GM21367 (cell line): Measurements from ENCODE around the gene INIP.

ENCODE experiments used
- ATAC-seq: cut with Tn5 transposase; IDR thresholded peaks from one replicate; pipeline ENCODE4 v1.9.1; 2021; ENCODE audit not compliant: unreplicated experiment

INIP gene, protein sequence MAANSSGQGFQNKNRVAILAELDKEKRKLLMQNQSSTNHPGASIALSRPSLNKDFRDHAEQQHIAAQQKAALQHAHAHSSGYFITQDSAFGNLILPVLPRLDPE

DNA sequence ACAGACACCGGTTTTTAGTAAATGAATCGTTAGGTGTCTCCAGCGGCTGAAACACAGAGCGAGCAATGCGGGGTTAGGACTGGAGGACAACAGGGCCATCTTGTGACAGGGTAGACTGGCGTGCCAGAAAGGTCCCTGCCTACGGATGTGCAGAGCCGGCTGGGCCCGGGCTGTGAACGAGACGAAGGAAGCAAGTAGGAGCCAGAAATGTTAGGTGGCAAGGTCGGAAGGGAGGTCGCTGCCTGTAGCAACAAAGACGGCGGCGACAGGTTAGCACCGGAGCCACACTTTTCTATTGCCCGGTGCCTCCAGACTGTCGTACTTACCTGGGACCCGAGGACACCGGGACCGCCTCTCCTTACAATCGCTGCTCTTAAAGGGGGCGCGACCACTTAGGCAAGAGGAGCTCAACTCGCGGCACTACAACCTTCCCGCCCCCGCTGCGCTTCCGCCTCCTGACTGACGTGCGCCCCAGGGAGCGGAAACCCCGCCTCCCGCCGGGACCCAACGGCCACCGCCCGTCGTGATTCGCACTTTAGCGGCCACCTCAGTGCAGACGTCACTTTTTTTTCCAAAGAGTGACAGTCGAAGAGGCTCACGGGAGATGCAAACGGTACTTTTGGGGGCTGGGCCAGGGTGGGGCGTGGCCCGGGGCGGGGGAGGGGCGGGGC is at the start of gene INIP:
INIP (minus strand) TSS at position 457 of the 671 bp plus-strand sequence. CDS start 1,632 bp downstream, outside the sequence.
- ATAC-seq = peak; percentile 86

DNA sequence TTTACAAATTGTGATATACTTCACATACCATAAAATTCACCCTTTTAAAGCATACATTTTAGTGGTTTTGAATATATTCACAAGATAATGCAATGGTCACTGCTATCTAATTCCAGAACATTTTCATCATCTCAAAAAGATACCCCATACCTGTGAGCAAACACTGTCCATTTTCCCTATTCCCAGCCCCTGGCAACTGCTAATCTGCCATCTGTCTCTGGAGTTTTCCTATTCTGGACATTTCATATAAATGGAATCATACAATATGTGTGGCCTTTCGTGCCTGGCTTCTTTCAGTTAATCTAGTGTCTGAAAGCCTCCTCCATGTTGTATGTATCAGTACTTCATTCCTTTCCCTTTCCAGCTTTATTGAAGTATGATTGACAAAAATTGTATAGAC is 47.4 kb upstream of the INIP start:
- ATAC-seq = no peak

GRCh38 chr9:112764837-112765236 is 46.9 kb upstream of the INIP start:
- ATAC-seq = no peak

DNA sequence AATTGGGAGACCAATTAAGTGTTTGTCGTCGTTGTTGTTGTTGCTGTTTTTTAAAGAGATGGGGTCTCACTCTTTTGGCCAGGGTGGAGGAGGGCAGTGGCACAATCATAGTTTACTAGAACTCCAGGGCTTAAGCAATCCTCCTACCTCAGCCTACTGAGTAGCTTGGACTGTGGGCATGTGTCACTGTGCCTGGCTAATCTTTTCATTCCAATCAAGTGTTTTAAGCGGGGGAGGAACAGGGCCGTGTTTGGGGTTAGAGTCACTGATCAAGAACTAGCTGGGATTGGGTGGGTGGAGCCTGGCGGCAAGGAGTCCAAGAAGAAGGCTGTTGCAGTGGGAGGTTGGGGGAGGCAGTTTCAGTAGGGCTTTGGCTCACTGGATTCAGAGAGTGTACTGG is 46.4 kb upstream of the INIP start:
- ATAC-seq = no peak

- ATAC-seq = no peak
These were observed 45.0 kb upstream of the INIP start for GRCh38 chr9:112762726-112763518.

- no peak for ATAC-seq
These were observed 44.2 kb upstream of the INIP start for GRCh38 chr9:112761912-112762655.

GRCh38 chr9:112760821-112761220 is 42.9 kb upstream of the INIP start:
- ATAC-seq = no peak

DNA sequence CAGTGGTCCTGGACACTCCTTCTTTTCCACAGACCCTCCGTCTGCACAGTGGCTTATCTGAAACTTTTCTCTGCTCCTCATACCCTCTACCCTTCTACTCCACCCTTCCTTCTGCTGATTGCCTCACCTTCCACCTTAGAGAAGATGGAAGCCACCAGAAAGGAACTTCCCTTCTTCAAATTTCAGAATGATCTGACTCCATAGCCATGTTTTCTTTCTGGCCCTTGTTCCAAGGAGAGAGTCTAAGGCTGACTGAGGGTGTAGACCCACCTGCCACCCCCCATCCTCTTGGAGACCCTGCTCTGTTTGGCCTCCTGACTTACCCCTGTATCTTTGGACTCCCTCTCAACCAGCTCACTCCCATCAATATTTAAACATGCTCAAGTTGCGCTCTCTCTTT is 40.0 kb upstream of the INIP start:
- no peak for ATAC-seq

GRCh38 chr9:112757282-112757883 is 39.5 kb upstream of the INIP start:
- ATAC-seq = no peak

DNA sequence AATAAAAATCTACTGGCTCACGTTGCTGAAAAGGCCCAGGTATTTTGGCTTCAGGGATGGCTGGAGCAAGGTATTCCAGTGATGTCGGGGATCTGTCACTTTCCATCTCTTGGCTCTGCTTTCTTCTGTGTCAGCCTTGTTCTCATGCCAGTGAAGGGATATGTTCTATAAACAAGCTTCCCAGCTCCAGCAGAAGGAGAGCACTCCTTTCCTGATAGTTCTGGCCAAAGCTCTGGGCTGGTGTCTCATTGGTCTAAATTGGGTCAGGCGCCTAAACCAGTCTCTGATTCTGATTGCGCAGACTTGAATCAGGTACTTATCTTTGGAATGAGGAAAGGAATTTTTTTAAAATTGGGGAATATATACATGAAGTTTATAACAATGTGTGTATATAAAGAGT is 37.8 kb upstream of the INIP start:
- ATAC-seq = no peak

DNA sequence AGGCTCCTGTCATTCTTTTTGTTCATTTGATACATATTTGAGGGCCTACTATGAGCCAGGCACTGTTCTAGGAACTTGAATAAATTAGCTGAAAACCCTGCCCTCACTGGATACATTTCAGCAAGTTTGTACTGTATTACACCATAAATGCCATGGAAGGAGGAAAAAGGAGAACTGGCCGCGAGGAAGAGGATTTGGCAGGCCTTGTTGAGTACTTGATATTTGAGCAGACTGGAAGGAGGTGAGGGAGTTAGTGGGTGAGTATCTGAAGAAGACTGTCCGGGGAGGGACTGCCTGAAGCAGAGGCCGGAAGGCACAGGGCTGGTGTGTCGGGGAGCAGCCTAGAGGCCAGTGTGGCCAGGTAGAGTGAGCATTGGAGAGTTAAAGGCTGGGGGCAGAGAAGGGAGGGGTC is 37.1 kb upstream of the INIP start:
- no peak for ATAC-seq

- ATAC-seq = no peak
These were observed 36.7 kb upstream of the INIP start for GRCh38 chr9:112754578-112754977.

- ATAC-seq = no peak
These were observed 35.8 kb upstream of the INIP start for GRCh38 chr9:112753725-112754124.

DNA sequence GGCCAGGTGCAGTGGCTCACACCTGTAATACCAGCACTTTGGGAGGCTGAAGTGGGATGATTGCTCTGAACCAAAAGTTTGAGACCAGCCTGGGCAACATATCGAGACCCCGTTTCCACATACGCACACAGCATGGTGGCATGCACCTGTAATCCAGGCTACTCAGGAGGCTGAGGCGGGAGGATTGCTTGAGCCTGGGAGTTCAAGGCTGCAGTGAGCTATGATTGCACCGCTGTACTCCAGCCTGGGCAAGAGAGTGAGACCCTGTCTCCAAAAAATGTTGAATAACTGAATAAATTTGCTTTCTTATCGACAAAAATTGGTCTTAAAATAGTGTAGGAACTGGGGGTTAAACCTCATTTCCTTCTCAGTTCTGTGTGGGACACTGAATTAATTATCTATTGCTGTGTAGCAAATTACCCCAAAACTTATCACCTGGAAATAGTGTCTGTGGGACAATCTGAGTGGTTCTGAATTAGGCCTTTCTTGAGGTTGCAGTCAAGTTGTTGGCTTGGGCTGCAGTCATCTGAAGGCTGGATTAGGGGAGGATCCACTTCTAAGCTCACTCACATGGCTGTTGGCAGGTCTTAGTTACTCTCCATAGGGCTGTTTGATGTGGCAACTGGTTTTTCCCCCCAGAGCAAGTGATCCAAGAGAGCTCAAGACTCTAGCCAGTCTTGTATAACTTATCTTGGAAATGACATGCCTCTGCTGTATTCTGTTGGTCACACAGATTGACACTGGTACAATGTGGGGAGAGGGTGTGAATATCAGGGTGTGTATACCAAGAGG is 34.6 kb upstream of the INIP start:
- no peak for ATAC-seq

GRCh38 chr9:112751056-112751795 is 33.3 kb upstream of the INIP start:
- ATAC-seq = peak; percentile 39

DNA sequence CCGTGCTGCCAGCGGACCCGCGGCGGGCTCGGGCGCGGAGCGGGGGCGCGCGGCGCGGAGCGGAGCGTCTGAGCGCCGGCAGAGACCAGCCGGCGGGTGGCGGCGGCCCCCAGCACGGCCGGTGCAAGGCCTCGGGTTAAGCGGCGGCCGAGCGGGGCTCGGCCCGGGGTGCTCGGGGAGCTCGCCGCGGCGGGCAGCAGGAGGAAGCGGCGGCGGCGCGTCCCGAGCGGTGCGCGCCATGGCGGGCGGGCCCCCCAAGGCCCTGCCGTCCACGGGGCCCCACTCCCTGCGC is 32.8 kb upstream of the INIP start:
- no peak for ATAC-seq

- ATAC-seq = peak; percentile 69
These were observed 32.3 kb upstream of the INIP start, which contains the start of gene SNX30 for GRCh38 chr9:112750016-112750763. TSS of gene SNX30 (plus strand) at chr9:112750760. CDS start at chr9:112751002, 242 bp downstream.

GRCh38 chr9:112747094-112747493 is 29.2 kb upstream of the INIP start:
- no peak for ATAC-seq

GRCh38 chr9:112744177-112744576 is 26.3 kb upstream of the INIP start:
- ATAC-seq = no peak
